Measurements from ENCODE around the gene PEX3. TPM values are rescaled to one million over a fixed set of nuclear protein-coding genes. Genes with fewer than 3 reads are reported as not detected.
A peak's percentile ranks its signal among the peaks of the same experiment; 100 is the strongest.
"Not testable (repeated sequence)": the region's sequence is repeated elsewhere in the genome, so short reads cannot be mapped to it uniquely, and the experiment has no call there.

PEX3 gene
- total and polyA plus RNA-seq, 10 donors: 9.0 to 21.2 (median 14.4) TPM

- 83 to 91% (median 89%) methylated on average over 6 of the region's 6 CpGs for WGBS, 5 donors
- no peak overlapping the region for H3K27ac ChIP-seq
- H3K36me3 ChIP-seq: peaks cover 0 to 62% (median 14%) of the 10 kb centered on the region in 6 donors
- H3K4me3 ChIP-seq: no peak overlapping the region
- intact Hi-C loops (cut with DNase I; ENCODE audit: low total_unique reads): no loop called here
- no peaks in the 10 kb centered on the region for H3K9me3 ChIP-seq
- no peak for DNase-seq
- TF ChIP-seq POLR2AphosphoS5 (IDR thresholded peaks at IDR 0.05) (no peak), POLR2A (IDR thresholded peaks at IDR 0.05) (no peak), CTCF (IDR thresholded peaks at IDR 0.05 in 8 of 11, conservative IDR thresholded peaks at IDR 0.05 in 3 of 11) (no peak)
- H3K27me3 ChIP-seq (replicated peaks in 1 of 7): no peaks in the 10 kb centered on the region
- H3K4me1 ChIP-seq: peaks cover 15 to 56% (median 31%) of the 10 kb centered on the region in 6 donors
Observed at GRCh38 chr6:143507358-143508145, 56.9 kb downstream of the PEX3 start.

- H3K9me3 ChIP-seq; DNase-seq; intact Hi-C loops (cut with DNase I; ENCODE audit: low total_unique reads); H3K27me3 ChIP-seq (replicated peaks in 1 of 7): not testable (repeated sequence)
- 96 to 98% (median 96%) methylated on average over 13 of the region's 13 CpGs for WGBS, 5 donors
- H3K36me3 ChIP-seq: peaks cover 0 to 34% (median 10%) of the 10 kb centered on the region in 6 donors
- peak overlapping the region in 2 of 8 donors; percentile 91 to 92 for H3K27ac ChIP-seq
- peak overlapping the region in 6 of 8 donors; percentile 55 to 93 (median 69) for H3K4me3 ChIP-seq
- H3K4me1 ChIP-seq: peaks cover 15 to 72% (median 35%) of the 10 kb centered on the region in 6 donors
Observed at GRCh38 chr6:143510326-143510725, 59.7 kb downstream of the PEX3 start.

GRCh38 chr6:143510991-143511891 is 60.6 kb downstream of the PEX3 start, which contains the start of gene FUCA2:
Gene FUCA2, minus strand, starts transcription at chr6:143511720. Its CDS starts 86 bp downstream, at chr6:143511634.
- WGBS, 5 donors: 2 to 4% (median 3%) methylated on average over 43 to 63 of the region's 63 CpGs
- peaks cover 15 to 80% (median 35%) of the 10 kb centered on the region in 6 donors for H3K4me1 ChIP-seq
- H3K9me3 ChIP-seq: no peaks in the 10 kb centered on the region
- peak within 1 kb of the TSS; percentile 73 to 92 (median 90) for H3K27ac ChIP-seq
- peak within 1 kb of the TSS; percentile 50 to 93 (median 69) for H3K4me3 ChIP-seq
- intact Hi-C loops (cut with DNase I; ENCODE audit: low total_unique reads): no loop called here
- H3K36me3 ChIP-seq: peaks cover 0 to 25% (median 8%) of the 10 kb centered on the region in 6 donors
- peak; percentile 71 to 89 (median 87) for TF ChIP-seq POLR2AphosphoS5 (IDR thresholded peaks at IDR 0.05)
- TF ChIP-seq CTCF (IDR thresholded peaks at IDR 0.05 in 8 of 11, conservative IDR thresholded peaks at IDR 0.05 in 3 of 11): peak in 1 of 11 experiments; percentile 20
- peak in 2 of 3 donors; percentile 14 to 70 for TF ChIP-seq POLR2A (IDR thresholded peaks at IDR 0.05)
- no peaks in the 10 kb centered on the region for H3K27me3 ChIP-seq (replicated peaks in 1 of 7)
- peak; percentile 94 for DNase-seq

GRCh38 chr6:143513410-143513809 is 62.8 kb downstream of the PEX3 start:
- TF ChIP-seq CTCF (IDR thresholded peaks at IDR 0.05 in 8 of 11, conservative IDR thresholded peaks at IDR 0.05 in 3 of 11): peak in 8 of 11 experiments; percentile 7 to 60 (median 34)
- no peak for TF ChIP-seq POLR2AphosphoS5 (IDR thresholded peaks at IDR 0.05)
- TF ChIP-seq POLR2A (IDR thresholded peaks at IDR 0.05): no peak
- 57 to 78% (median 66%) methylated on average over 4 of the region's 4 CpGs for WGBS, 5 donors
- intact Hi-C loops (cut with DNase I; ENCODE audit: low total_unique reads): no loop called here
- peaks cover 15 to 70% (median 32%) of the 10 kb centered on the region in 6 donors for H3K4me1 ChIP-seq
- H3K27ac ChIP-seq: no peak overlapping the region
- peak; percentile 79 for DNase-seq
- no peak overlapping the region for H3K4me3 ChIP-seq
- no peaks in the 10 kb centered on the region for H3K27me3 ChIP-seq (replicated peaks in 1 of 7)
- H3K36me3 ChIP-seq: peaks cover 0 to 7% (median 0%) of the 10 kb centered on the region in 6 donors
- no peaks in the 10 kb centered on the region for H3K9me3 ChIP-seq
